ENCODE results near the gene COQ9. TPM values are rescaled to one million over a fixed set of nuclear protein-coding genes. Genes with fewer than 3 reads are reported as not detected.

Gene COQ9
- total RNA-seq, 1 experiment from 2014 or later, result 32.9 TPM

DNA sequence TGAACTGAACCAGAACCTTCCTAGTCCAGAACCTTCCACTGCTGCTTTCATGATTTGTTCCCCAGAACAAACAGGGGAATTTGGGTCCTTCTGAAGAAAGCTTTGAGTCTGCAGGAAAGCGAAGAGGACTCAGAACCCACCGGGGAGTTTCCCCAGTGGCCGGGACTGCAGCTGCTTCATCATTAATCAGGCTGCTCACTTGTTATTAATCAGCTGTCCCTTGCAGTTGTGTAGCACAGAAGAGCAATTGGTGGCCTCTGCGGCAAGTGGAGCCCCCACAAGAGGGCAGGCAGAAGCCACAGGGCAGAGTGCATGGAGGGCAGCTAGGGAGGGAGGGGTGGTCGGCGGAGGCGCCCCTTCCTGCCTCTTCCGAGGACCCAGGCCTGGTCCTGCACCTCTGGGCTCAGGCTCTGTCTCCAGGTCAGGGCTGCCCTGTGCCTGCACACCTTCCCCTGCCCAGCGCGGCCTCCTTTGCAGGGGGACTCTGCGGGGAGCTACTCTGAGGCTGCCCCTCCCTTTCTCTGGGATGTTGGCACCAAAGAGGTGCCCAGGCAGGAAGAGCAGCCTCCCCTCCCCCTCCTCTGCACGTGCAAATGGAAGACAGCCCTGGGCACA lies 35.8 kb upstream of the COQ9 start:
- Histone ChIP-seq H2AK5ac (ENCODE audit: insufficient read length, low read length) (no peak overlapping the region), H3T11ph (ENCODE audit: low read length) (no peak overlapping the region), H3K27ac (ENCODE audit: insufficient read length, low read depth, low read length) (no peak overlapping the region), H3K4me2 (ENCODE audit: insufficient read depth, insufficient read length, low read length) (no peak overlapping the region), H3K79me2 (ENCODE audit: insufficient read depth, low read length) (no peaks in the 10 kb centered on the region), H3K56ac (ENCODE audit: insufficient read length, low read depth, low read length) (no peak overlapping the region), H3K9me3 (ENCODE audit: control insufficient read depth, low read depth, low read length) (no peaks in the 10 kb centered on the region), H3K79me1 (ENCODE audit: insufficient read depth, low read depth, low read length, poor library complexity, severe bottlenecking) (no peaks in the 10 kb centered on the region), H4K91ac (ENCODE audit: insufficient read length, low read depth, low read length) (no peak overlapping the region), H2BK5ac (ENCODE audit: insufficient read length, low read length) (no peak overlapping the region), H4K5ac (ENCODE audit: insufficient read length, low read depth, low read length) (no peak overlapping the region), H2BK12ac (ENCODE audit: insufficient read length, low read depth, low read length) (no peak overlapping the region), H2BK15ac (ENCODE audit: low read depth, low read length) (no peak overlapping the region), H4K8ac (replicated peaks; ENCODE audit: insufficient read length, low read depth, low read length) (no peak overlapping the region), H2AFZ (ENCODE audit: low read length) (no peak overlapping the region), H3K4ac (ENCODE audit: low read depth, low read length) (no peak overlapping the region), H3K14ac (ENCODE audit: insufficient read depth, low read length) (no peak overlapping the region; the same call in 1 of the 2 replicates), H3K4me1 (ENCODE audit: insufficient read depth, low read length) (no peaks in the 10 kb centered on the region), H4K20me1 (ENCODE audit: control insufficient read depth, insufficient read depth, insufficient read length) (no peaks in the 10 kb centered on the region), H2BK120ac (ENCODE audit: low read depth, low read length, poor library complexity, severe bottlenecking) (no peak overlapping the region), H3K23ac (ENCODE audit: insufficient read length, low read depth, low read length) (no peak overlapping the region), H3K18ac (ENCODE audit: insufficient read length, low read depth, low read length) (no peak overlapping the region), H3K27me3 (ENCODE audit: insufficient read depth, low read length) (no peaks in the 10 kb centered on the region), H3K23me2 (ENCODE audit: insufficient read length, low read depth, low read length, poor library complexity, severe bottlenecking) (peaks cover under 1% of the 10 kb centered on the region), H3K9ac (ENCODE audit: extremely low read depth, insufficient read length, low read length) (no peak overlapping the region), H2BK20ac (ENCODE audit: low read depth, low read length, poor library complexity, severe bottlenecking) (no peak overlapping the region)
- no peak for DNase-seq
- no CpG with 5 or more reads among the region's 12 CpGs for WGBS (ENCODE audit: extremely low coverage, insufficient read length, low lambda C conversion rate)
- Mint-ChIP-seq H3K4me3 (no peak overlapping the region), H3K9me3 (no peaks in the 10 kb centered on the region), H3K27ac (no peak overlapping the region), H3K27me3 (ENCODE audit: low read depth) (peaks cover 1% of the 10 kb centered on the region), H3K36me3 (ENCODE audit: insufficient read depth in 1 of 3, low read depth in 3 of 3) (no peaks in the 10 kb centered on the region), H3K4me1 (peaks cover 2 to 8% of the 10 kb centered on the region in 2 experiments; a peak in 2 of 4 replicates)
- TF ChIP-seq CTCF (conservative IDR thresholded peaks at IDR 0.05), result no peak

Data from H9 (cell line).